ENCODE results near the gene C1orf226. TPM values are rescaled to one million over a fixed set of nuclear protein-coding genes. Genes with fewer than 3 reads are reported as not detected.

Gene C1orf226
- total RNA-seq, 1 experiment from 2014 or later: 7.7 TPM

DNA sequence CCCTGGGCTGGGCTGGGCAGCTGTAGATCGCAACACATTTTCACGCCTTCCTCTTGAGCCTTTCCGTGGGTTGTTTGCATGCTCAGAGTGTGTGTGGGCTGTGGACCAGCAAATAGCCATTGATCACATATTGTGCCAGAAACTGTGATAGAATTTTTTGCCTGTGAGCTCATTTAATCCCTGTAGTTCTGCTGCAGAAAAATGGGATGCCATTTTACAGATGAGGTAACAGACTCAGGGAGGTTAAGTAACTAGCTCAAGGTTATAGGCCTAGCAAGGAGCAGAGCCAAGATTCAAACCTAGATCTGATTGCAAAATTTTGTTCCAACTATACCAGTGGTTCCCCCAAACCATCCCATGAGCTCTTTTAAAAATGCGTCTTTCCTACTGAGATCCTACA is 15.4 kb upstream of the C1orf226 start:
- no peak for TF ChIP-seq SP1 (IDR thresholded peaks at IDR 0.05; ENCODE audit: low read depth)
- no peak for TF ChIP-seq JUND (IDR thresholded peaks at IDR 0.05)
- TF ChIP-seq, protein P1, sequence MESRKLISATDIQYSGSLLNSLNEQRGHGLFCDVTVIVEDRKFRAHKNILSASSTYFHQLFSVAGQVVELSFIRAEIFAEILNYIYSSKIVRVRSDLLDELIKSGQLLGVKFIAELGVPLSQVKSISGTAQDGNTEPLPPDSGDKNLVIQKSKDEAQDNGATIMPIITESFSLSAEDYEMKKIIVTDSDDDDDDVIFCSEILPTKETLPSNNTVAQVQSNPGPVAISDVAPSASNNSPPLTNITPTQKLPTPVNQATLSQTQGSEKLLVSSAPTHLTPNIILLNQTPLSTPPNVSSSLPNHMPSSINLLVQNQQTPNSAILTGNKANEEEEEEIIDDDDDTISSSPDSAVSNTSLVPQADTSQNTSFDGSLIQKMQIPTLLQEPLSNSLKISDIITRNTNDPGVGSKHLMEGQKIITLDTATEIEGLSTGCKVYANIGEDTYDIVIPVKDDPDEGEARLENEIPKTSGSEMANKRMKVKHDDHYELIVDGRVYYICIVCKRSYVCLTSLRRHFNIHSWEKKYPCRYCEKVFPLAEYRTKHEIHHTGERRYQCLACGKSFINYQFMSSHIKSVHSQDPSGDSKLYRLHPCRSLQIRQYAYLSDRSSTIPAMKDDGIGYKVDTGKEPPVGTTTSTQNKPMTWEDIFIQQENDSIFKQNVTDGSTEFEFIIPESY (IDR thresholded peaks at IDR 0.05; ENCODE audit: extremely low read depth, insufficient replicate concordance, low read length): no peak
- no peak for TF ChIP-seq ZNF274 (IDR thresholded peaks at IDR 0.05; ENCODE audit: low read depth, low read length)
- no peak for TF ChIP-seq CEBPB (IDR thresholded peaks at IDR 0.05; ENCODE audit: low read depth)
- TF ChIP-seq FOSL1 (IDR thresholded peaks at IDR 0.05; ENCODE audit: low read depth): no peak
- TF ChIP-seq, protein P2, sequence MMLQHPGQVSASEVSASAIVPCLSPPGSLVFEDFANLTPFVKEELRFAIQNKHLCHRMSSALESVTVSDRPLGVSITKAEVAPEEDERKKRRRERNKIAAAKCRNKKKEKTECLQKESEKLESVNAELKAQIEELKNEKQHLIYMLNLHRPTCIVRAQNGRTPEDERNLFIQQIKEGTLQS (IDR thresholded peaks at IDR 0.05): no peak
- no peak for TF ChIP-seq EZH2 (IDR thresholded peaks at IDR 0.05)
- no peak for TF ChIP-seq YY1 (IDR thresholded peaks at IDR 0.05; ENCODE audit: extremely low read depth, insufficient replicate concordance, low read depth, low read length)
- TF ChIP-seq, protein P3, sequence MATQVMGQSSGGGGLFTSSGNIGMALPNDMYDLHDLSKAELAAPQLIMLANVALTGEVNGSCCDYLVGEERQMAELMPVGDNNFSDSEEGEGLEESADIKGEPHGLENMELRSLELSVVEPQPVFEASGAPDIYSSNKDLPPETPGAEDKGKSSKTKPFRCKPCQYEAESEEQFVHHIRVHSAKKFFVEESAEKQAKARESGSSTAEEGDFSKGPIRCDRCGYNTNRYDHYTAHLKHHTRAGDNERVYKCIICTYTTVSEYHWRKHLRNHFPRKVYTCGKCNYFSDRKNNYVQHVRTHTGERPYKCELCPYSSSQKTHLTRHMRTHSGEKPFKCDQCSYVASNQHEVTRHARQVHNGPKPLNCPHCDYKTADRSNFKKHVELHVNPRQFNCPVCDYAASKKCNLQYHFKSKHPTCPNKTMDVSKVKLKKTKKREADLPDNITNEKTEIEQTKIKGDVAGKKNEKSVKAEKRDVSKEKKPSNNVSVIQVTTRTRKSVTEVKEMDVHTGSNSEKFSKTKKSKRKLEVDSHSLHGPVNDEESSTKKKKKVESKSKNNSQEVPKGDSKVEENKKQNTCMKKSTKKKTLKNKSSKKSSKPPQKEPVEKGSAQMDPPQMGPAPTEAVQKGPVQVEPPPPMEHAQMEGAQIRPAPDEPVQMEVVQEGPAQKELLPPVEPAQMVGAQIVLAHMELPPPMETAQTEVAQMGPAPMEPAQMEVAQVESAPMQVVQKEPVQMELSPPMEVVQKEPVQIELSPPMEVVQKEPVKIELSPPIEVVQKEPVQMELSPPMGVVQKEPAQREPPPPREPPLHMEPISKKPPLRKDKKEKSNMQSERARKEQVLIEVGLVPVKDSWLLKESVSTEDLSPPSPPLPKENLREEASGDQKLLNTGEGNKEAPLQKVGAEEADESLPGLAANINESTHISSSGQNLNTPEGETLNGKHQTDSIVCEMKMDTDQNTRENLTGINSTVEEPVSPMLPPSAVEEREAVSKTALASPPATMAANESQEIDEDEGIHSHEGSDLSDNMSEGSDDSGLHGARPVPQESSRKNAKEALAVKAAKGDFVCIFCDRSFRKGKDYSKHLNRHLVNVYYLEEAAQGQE (IDR thresholded peaks at IDR 0.05; ENCODE audit: low read depth): no peak
- no peak for TF ChIP-seq POLR2AphosphoS5 (IDR thresholded peaks at IDR 0.05; ENCODE audit: low read depth, low read length)
- no peaks in the 10 kb centered on the region for H4K20me1 ChIP-seq (ENCODE audit: insufficient read depth)
- no peak overlapping the region for H3K4me2 ChIP-seq (ENCODE audit: low read length)
- no peaks in the 10 kb centered on the region for H3K79me2 ChIP-seq (ENCODE audit: insufficient read depth, low read length)
- intact Hi-C loops (cut with micrococcal nuclease): no loop called here
- no peaks in the 10 kb centered on the region for H3K9me3 ChIP-seq (ENCODE audit: control insufficient read depth in 1 of 2, insufficient read depth in 1 of 2, low read depth in 1 of 2, low read length in 2 of 2)
- ATAC-seq (no peak), DNase-seq (ENCODE audit: low read depth, low spot score) (no peak)
- no peak overlapping the region for H3K4me3 ChIP-seq (replicated peaks in 1 of 2; ENCODE audit: low read depth in 1 of 2, low read length in 2 of 2)
- no peak overlapping the region for H3K27ac ChIP-seq (ENCODE audit: low read depth, low read length)
- peaks cover 0 to 6% of the 10 kb centered on the region in 2 experiments; a peak in 1 of 4 replicates for H3K4me1 ChIP-seq (ENCODE audit: control insufficient read depth in 1 of 2, insufficient read depth in 2 of 2, low read length in 2 of 2)
- POLR2A ChIA-PET: no interaction called here
- CTCF ChIA-PET: no interaction called here
- peaks cover 0 to 3% of the 10 kb centered on the region in 2 experiments; a peak in 1 of 4 replicates for H3K36me3 ChIP-seq (ENCODE audit: control insufficient read depth in 1 of 2, insufficient read depth in 2 of 2, low read length in 2 of 2)
- RAD21 ChIA-PET (ENCODE audit: low non-redundant PET in 1 of 2, low total read pairs in 2 of 2, uncharacterized antibody in 2 of 2, unreplicated experiment in 2 of 2): no interaction called here
- BruUV-seq (replicated peaks): no TSS peak
- no peak overlapping the region for H3K9ac ChIP-seq (ENCODE audit: low read length)
- no peaks in the 10 kb centered on the region for H3K9me2 ChIP-seq (ENCODE audit: insufficient read depth)
- no peaks in the 10 kb centered on the region for H3K27me3 ChIP-seq (ENCODE audit: insufficient read depth, low read length)
- H2AFZ ChIP-seq (ENCODE audit: low read depth, low read length, poor library complexity, severe bottlenecking): no peak overlapping the region

Measured in HCT116 (cell line).